ENCODE results near the gene MAP3K13.
"Not testable (repeated sequence)": the region's sequence is repeated elsewhere in the genome, so short reads cannot be mapped to it uniquely, and the experiment has no call there.

Gene MAP3K13

DNA sequence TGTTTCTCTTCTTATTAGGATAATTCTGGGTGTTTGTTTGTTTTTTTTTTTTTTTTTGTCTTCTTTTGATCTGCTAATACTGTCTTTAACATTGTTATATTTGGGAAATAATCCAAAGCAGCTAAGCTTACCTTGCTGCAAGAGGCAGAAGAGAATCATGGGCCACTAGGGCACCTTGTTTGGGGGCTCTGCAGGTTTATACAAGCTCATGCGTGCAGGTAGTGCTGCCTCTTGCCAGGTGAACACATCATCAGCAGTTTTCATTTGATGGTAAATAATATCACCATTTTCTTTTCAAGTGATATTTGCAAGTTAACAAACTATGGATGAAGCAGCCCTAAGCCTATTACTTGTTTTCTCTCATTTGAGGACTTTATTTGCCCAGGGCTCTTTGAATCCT, 37.9 kb downstream of the MAP3K13 start:
- no peak for DNase-seq

DNA sequence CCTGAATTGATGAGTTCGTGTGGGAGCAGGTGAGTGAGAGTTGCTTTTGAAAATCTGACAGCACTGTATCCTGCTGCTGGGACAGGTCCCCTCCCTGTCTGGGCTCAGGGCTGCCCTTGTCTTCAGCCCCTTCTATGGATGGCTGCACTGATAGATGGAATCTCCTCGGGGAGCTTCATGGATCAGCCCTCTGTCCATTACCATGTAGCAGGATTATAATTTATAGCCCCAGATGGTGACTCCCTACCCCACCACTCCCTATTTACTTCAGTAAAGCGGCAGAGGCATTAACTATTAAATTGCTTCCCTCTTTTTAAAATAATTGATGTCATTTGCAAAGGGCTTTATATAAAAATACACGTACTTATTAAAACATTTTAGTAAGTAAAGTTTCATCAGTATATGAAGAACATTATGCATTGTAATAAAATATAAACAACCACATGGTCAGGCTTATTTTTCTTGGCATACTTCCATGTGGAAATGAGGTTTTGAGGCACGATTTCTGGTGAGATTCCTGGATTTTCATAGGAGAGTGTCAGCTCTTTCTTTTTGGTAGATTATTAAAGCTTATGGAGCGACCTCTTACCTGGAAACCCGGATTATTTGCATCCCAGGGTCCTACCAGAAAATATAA, 38.5 kb downstream of the MAP3K13 start:
- no peak for DNase-seq

DNA sequence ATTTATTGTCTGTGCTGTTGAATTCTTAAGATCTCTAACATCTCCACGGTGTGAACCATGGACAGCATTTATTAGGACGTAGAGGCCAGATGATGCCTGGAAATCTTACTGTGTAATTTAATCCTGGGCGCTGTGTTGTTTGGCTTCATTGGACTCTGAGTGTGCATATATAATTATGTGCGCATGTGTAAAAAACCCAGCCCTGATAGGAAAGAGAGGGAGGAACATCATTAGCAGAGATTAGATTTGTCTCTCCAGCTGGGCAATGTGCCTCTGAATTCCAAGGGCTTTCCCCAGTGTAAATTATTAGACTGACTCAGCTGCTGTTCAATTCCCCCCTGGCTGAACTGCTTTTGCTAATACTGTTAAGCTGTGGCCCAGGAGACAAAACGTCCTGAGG, 39.6 kb downstream of the MAP3K13 start:
- no peak for DNase-seq

DNA sequence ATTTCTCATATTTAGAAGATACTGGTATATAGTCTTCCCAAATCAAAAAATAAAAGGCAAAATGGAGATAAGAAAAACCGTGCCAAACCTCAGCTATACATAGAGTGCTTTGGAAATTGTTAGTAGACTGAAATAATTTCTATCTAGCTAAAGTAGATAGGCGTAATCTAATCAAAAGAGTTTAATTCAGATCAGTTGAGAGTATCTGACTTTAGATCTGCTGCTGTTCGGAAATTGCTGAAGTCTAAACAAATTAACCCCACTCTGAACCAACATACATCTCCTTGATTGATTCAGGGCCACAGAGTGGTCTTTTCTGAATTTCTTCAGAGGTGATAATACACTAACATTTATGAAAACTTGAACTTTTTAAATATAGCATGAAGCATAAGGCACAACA, 40.1 kb downstream of the MAP3K13 start:
- no peak for DNase-seq

DNA sequence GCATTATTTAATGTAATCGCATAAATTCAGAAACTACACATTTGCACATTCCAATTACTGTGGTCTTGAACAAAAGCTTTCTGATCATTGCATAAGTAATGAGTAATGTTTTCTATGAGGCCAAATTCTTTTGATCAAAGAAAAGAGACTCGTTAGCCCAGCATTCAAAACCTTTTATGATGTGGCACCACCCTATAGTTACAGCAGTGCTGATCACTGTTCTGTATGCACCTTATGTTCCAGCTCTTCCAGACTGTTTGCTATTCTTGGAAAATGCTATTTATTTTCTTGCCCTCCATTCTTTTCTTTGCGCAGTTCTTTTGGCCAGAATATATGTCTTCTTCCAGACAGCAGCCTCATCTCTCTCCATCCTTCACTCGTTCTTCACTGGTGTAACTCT, 42.3 kb downstream of the MAP3K13 start:
- no peak for DNase-seq

DNA sequence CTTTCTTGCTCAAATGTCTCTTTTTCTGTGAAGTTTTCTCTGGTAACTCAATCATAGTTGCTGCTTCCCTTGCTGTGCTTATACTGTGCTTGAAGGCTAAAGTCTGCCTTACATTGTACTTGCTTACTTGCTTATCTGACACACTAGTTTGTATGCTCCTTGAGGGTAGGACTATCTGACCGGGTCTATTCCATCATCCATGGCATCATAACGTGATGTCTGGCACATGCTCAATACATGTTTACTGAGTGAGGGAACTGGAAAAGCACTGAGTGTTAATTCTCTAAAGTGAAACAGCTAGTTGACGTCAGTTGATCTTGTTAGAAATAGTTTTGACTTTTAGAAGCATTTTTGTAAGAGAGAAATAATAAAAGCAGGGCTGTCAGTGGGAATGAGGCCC, 42.7 kb downstream of the MAP3K13 start:
- no peak for DNase-seq

DNA sequence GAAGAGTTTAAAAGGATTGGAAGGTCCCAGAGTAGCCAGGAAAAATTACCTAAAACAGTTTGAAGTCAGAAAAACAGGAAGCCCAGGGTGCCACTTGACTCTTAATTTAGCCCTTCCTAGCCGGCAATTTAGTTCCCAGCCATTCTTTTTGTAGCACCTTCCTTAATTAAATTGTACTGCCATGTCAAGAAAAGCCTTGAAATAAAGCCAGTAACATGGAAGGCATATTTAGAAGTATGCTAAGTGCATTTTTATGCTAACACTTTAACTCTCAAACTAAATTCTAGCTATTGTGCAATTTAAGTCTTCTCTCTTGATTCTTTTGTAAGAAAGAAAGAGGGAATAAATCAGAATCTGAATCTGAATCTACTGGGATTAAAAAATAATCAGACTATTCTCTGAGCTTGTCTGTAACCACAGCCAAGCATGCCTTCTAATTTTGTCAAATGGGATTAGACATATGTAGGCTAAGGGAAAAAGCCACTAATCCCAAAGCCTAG, 43.2 kb downstream of the MAP3K13 start:
- DNase-seq: no peak

DNA sequence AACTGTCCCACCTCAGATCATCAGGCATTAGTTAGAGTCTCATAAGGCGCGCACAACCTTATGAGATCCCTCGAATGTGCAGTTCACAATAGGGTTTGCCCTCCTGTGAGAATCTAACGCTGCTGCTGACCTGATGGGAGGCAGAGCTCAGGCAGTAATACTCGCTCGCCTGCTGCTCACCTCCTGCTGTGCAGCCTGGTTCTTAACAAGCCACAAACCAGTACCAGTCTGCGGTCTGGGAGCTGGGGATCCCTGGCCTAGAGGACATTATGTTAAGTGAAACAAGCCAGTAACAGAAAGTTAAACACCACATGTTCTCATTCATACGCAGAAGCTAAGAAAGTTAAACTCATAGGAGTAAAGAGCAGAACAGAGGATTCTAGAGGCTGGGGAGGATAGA, 47.0 kb downstream of the MAP3K13 start:
- no peak for DNase-seq

DNA sequence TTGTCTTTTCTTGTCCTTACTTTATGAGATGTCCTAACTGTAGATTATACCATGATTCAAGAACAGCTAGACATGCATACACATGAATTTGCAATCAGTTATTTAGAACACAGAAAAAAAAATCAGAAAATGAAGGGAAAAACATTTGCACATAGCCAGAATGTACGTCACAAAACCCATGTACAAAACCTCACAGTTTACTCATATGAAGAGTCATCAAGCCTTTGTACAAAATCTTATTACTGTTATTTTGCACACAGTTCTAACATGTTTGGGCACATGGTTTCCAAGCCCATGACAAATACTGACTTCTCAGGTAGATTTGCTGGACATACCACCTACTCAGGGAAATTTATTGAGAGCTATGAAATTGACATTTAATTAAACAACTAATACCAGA, 48.2 kb downstream of the MAP3K13 start:
- DNase-seq: no peak

DNA sequence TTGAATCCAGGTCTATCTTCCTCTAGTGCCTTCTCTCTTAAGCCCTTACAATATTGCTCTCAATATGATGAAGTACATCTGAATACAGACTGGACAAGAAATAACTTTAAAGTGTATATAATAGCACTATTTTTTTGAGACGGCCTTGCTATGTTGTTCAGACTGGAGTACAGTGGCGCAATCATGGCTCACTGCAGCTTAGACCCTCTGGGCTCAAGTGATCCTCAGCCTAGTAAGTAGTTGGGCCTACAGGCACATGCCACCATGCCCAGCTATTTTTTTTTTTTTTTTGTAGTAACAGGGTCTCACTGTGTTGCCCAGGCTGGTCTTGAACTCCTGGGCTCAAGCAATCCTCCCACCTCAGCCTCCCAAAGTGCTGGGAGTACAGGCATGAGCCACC, 53.6 kb downstream of the MAP3K13 start:
- no peak for DNase-seq

DNA sequence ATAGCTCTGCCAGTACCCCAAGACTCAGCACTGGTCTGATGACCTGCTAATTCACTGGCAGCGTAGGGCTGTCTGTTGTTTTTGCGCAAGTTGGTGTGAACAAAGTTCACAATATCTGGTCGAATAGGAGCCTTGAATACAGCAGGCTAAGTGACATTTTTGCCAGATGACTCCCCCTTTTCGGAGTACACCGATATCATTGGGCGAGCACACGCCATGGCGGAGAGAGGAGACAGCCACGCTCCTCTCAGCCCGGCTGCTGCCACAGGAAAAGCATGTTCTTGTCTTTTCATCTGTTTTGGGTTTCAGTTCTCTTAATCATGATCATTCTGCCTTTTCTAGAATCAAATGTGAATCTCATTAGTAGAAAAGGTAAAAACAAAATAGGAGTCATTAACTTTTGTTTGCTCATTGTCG, 55.6 kb downstream of the MAP3K13 start:
- DNase-seq: not testable (repeated sequence)

DNA sequence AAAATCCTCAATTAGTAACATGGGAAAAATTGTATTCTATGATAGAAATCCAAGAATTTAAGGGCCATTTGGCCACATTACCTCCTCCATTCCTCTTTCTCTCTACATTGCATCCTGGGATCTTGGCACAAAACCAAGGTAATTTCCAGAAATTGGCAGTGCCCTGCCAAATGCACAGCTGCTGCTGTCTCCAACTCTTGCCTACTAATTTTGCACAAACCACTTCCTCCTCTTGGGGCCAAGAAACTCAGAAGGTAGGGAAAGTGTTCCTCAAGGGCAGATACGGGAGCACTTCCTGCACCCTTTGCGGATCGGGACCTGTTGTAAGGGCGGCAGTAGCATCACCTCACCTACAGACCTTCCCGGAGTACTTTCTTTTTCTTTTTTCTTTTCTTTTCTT, 57.8 kb downstream of the MAP3K13 start:
- DNase-seq: no peak

DNA sequence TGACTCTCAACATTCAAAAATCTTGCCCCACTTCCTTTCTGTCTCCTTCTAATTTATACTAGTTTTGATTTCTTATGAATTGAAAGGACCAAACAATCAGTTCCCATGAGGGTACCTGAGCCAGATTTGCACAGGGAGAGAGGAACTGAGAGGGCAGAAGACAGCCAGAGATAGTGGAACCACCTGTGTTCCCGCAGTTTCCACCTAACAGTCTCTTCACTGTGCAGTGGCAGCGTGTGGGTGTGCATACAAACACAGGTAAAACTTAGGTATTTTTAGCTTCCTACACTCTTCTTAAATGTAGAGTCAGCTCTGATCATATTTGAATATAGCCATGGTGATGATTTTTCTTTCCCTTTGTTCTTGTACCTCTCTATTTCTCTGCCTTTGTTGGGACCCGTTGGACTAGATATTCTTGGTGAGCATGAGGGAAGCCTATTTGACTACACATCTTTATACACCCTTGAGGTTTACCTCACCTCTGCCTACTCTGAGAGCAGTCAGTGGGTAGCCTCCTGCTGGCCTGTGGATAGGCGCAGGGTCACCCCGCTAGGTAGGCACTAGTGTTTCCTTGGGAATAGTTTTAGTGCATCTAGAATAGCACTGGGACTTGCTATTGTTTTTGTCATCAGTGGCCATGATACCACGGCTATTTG, 58.8 kb downstream of the MAP3K13 start:
- no peak for DNase-seq

DNA sequence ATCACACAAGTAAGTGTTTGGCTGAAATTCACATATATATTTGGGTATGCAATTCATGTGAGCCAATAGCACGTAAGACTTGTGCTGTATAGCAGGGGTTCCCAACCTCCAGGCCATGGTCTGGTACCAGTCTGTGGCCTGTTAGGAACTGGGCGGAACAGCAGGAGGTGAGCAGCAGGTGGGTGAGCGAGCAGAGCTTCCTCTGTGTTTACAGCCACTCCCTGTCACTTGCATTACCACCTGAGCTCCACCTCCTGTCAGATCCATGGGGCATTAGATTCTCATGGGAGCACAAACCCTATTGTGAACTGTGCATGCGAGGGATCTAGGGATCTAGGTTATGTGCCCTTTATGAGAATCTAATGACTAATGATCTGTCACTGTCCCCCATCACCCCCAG, 59.7 kb downstream of the MAP3K13 start:
- no peak for DNase-seq

DNA sequence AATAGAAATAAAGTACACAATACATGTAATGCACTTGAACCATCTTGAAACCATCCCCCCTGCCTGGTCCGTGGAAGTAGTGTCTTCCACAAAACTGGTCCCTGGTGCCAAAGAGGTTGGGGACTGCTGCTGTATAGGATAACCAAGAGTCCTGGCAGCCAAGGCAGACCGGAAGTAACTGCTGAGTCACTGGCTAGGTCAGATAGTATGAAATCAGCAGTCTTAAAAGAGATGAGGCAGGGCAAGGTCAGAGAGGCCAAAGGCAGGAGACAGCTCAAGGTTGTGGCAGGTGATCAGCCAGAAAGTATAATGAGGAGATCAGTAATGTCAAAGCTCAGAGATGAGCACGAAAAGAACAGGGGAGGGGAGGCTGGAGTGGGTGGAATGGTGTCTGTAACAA, 60.2 kb downstream of the MAP3K13 start:
- DNase-seq: peak in 1 of 2 experiments; percentile 2

DNA sequence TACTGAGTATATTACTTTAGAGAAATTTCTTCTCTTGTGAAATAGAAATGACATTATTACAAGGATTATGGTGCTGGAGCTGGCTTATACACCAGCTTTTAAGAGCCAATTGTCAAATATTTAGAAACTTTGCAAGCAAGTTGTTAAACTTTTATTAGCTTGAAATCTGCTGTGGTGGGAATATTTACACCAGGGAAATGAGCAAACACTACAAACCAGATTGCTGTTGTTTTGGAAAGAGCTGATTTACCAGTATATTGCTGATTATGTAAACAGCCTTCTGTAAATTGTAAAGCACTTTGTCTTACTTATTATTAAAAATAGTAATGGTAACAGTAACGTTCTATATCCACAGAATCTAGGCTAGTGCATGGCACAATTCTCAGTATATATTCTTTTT, 61.5 kb downstream of the MAP3K13 start:
- DNase-seq: no peak

DNA sequence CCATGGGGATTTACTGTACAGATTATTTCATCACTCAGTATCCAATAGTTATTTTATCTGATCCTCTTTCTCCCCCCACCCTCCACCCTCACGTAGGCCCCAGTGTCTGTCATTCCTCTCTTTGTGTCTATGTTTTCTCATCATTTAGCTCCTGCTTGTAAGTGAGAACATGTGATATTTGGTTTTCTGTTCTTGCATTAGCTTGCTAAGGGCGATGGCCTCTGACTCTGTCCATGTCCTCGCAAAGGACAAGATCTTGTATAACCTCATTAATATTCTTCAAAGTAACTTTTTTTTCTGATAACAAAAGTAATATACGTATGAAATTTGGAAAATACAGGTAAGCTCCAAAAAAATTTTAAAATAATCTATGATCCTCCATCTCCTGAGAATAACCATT, 67.4 kb downstream of the MAP3K13 start:
- no peak for DNase-seq

DNA sequence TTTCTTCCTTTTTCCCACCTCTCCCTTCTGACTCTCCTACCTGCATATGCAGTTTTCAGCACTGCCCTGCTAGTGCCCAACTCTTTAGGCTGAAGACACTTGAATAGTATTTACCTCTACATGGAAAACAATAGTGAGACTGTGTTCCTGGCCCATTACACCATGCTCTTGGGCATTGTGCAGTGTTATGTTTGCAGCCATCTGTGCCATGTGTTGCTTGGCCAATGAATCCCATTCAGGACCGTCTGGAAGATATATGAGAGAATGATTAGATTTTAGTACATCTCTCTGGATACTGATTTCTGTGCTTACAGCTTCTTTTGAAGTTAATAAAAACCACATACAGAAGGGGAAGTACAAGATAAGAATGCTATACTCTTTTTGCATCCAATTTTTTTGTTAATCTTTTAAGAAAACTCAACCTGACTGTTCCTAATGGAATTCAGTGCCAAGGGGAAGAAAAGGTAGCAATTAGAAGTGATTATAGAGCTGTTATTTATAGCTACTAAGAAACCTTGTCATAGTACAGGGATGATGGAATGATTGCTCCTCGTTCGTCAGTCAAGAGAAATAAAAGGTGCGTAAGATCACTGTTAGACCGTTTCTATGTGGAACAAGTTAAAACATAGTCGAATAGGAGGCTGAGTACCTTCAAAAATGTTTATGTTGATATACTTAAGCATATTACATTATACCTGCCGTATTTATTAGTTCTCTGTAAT, 77.0 kb downstream of the MAP3K13 start:
- DNase-seq: no peak

DNA sequence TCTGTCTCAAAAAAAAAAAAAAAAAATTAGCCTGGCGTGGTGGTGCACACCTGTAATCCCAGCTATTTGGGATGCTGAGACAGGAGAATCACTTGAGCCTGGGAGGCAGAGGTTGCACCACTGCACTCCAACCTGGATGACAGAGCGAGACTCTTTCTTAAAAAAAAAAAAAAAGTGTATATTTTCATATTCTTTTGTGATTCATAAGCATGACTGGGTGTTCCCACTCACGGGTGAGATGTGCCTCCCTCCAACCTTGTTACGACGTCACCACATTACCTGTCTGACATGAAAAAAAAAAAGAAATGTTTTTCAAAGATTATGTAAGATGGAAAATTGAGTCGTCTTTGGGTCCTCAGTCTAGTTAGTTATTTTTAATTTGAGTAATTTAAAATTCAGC, 79.1 kb downstream of the MAP3K13 start:
- DNase-seq: no peak

DNA sequence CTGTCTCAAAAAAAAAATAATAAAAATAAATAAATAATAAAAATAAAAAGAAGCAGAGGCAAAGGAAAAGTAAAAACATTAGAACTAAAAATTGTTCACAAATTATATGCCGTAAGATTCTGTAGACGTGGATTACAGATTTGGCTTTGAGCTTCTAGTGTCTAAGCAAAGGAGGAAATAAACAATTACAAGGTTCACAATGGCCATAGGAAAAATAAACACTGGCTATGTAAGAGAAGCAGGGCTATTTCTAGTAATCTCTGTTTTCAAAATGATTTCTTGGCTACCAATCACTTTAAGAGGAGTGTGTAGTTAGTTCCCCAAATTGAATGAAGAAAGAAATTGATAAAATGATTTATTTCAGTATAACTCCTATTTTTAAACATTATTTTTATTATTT, 81.4 kb downstream of the MAP3K13 start:
- DNase-seq: no peak

DNA sequence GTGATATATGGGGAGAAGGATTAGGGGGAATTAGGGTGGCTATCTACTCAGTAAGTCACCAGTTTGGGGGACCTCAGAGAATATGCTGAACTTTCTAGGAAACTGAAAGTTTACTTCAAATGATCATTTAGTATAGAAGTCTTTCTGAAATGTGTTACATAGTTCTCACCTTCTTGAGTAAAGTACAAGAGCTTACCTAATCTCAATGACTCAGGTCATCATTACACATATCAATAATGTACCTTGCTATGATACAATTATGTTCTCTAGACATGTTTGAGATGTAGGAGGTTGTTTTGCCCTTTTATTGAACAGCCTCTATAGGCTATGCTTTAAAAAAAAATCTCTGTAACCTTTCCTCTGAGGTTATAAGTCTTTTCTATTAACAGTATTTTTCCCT, 85.2 kb downstream of the MAP3K13 start:
- no peak for DNase-seq

DNA sequence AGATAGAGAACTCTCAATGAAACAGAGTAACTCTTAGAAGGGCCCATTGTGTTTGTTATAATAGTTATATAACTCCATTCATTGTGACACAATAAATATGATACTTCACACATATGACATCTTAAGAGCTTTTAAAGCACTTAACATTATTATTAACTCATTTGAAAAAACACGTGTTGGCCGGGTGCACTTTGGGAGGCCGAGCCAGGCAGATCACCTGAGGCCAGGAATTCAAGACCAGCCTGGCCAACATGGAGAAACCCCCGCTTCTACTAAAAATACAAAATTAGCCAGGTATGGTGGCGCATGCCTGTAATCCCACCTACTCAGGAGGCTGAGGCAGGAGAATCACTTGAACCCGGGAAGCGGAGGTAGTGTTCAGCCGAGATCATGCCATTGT, 88.5 kb downstream of the MAP3K13 start:
- not testable (repeated sequence) for DNase-seq

DNA sequence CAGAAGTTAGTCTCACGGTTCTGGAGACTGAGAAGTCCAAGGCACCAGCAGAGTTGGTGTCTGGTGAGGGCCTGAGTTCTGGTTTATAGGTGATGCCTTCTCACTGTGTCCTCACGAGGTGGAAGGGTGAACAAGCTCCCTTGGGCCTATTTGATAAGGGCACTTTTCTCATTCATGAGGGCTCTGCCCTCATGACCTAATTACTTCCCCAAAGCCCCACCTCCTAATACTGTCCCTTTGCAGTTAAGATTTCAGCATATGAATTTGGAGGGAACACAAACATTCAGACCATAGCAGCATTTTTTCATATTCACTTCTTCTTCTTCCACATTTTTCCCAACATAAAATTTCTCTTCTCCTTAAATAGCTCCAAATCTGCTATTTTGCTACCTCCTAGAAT, 94.4 kb downstream of the MAP3K13 start:
- DNase-seq: peak; percentile 23 to 33

DNA sequence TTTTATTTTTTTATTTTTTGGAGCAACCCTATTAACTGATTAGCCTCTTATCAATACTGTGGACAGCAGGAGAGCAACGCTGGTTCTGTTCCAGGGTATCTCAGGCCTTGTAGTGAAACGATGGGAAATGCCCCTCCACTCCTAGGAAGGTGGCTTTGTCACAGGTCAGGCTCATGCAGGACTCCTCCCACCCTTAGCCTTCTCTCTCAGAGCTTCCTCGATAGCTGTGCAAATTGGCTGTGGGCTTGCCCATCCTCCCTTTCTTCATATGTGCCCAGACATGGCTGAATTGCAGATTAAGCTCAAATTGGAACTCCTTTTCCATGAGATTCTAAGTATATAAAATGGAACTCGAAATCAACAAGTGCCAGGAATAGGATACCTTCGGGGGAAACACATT, 97.4 kb downstream of the MAP3K13 start:
- no peak for DNase-seq
